CD4-positive, alpha-beta T cell (primary cell): ENCODE measurements around the gene CNIH4. TPM values are rescaled to one million over a fixed set of nuclear protein-coding genes. Genes with fewer than 3 reads are reported as not detected.
A peak's percentile ranks its signal among the peaks of the same experiment; 100 is the strongest.
"Not testable (repeated sequence)": the region's sequence is repeated elsewhere in the genome, so short reads cannot be mapped to it uniquely, and the experiment has no call there.

ENCODE experiments used
- ATAC-seq: fragments of 200-7000 bp; cut with Tn5 transposase; one replicate; pipeline ENCODE4 v1.10.0; 2022; ENCODE audit warnings: mild to moderate bottlenecking; ENCODE audit not compliant: poor library complexity
- CTCF ChIA-PET: fragments of 350-600 bp; sonication (Branson Sonifier 250); formaldehyde crosslinking; loops from one replicate; lab custom pipeline; 2021; ENCODE audit warnings: antibody characterized with exemption, inconsistent platforms; lab: Charles Lee
- POLR2A ChIA-PET: fragments of 350-600 bp; sonication (Branson Sonifier 250); formaldehyde crosslinking; loops from one replicate; lab custom pipeline; 2021; ENCODE audit warnings: antibody characterized with exemption, inconsistent platforms; lab: Charles Lee
- DNase-seq, 14 experiments: peaks; one replicate each; pipeline ENCODE4 v3.0.0-alpha.2; 2013 to 2020; ENCODE audit warnings: mixed read lengths in 2 of 14
- H3K27ac ChIP-seq, 2 donors: one replicate each; pipeline versions ENCODE4 v1.5.1 to v1.7.0; 2013; ENCODE audit warnings: low read length in 2 of 2, low read depth in 1 of 2, mild to moderate bottlenecking in 1 of 2
- H3K27me3 ChIP-seq, 2 experiments: 1 replicate in 1 of 2; 2 replicates in 1 of 2; pipeline versions ENCODE4 v1.6.1 to v1.7.0; 2013; ENCODE audit warnings: low read length in 2 of 2, control low read depth in 1 of 2, mild to moderate bottlenecking in 1 of 2, moderate library complexity in 1 of 2; ENCODE audit not compliant: insufficient read depth in 2 of 2, control insufficient read depth in 1 of 2
- H3K36me3 ChIP-seq: one replicate; pipeline ENCODE4 v1.6.1; 2013; ENCODE audit warnings: low read length, control low read depth; ENCODE audit not compliant: insufficient read depth
- H3K4me1 ChIP-seq: one replicate; pipeline ENCODE4 v1.6.1; 2013; ENCODE audit warnings: low read length, control low read depth; ENCODE audit not compliant: insufficient read depth
- H3K4me3 ChIP-seq: one replicate; pipeline ENCODE4 v1.5.1; 2013; ENCODE audit warnings: mild to moderate bottlenecking, low read length, moderate library complexity
- H3K9me3 ChIP-seq, 2 experiments: 1 replicate in 1 of 2; 2 replicates in 1 of 2; pipeline versions ENCODE4 v1.6.1 to v1.7.0; 2013; ENCODE audit warnings: low read length in 2 of 2, mild to moderate bottlenecking in 2 of 2, control low read depth in 1 of 2, moderate library complexity in 1 of 2; ENCODE audit not compliant: control insufficient read depth in 1 of 2, insufficient read depth in 1 of 2
- H3K27ac Mint-ChIP-seq: one replicate; pipeline ENCODE4 v1.8.0; 2020; ENCODE audit warnings: mixed read lengths
- H3K27me3 Mint-ChIP-seq: one replicate; pipeline ENCODE4 v1.8.0; 2021; ENCODE audit warnings: mixed read lengths
- H3K36me3 Mint-ChIP-seq: one replicate; pipeline ENCODE4 v1.8.0; 2021; ENCODE audit warnings: low read depth, mixed read lengths
- H3K4me1 Mint-ChIP-seq: one replicate; pipeline ENCODE4 v1.8.0; 2021; ENCODE audit warnings: low read depth, mixed read lengths
- H3K4me3 Mint-ChIP-seq: one replicate; pipeline ENCODE4 v1.8.0; 2020; ENCODE audit warnings: mild to moderate bottlenecking, mixed read lengths
- H3K9me3 Mint-ChIP-seq: one replicate; pipeline ENCODE4 v1.8.0; 2020; ENCODE audit warnings: mixed read lengths
- CTCF ChIP-seq: fragments of 200-600 bp; IDR thresholded peaks from one replicate; pipeline ENCODE4 v1.8.0; 2022; ENCODE audit warnings: antibody characterized with exemption, mild to moderate bottlenecking
- intact Hi-C, 2 experiments: fragments of 100-400 bp; cut with DNase I in 1 of 2; cut with micrococcal nuclease in 1 of 2; formaldehyde crosslinking; loops; one replicate each; pipeline versions ENCODE4 v1.15.1 to v1.9.0; 2023 to 2025; cut with DNase I, micrococcal nuclease
- total RNA-seq, 174 experiments: library from RNA in 2 of 174; stranded (reverse) in 2 of 174; gene quantifications; one replicate each; pipeline ENCODE4 v1.2.3 and lab custom pipeline; 2021 to 2026

CNIH4 gene
- total RNA-seq, 2 experiments from 2014 or later, result 31.2 to 33.6 TPM

GRCh38 chr1:224338150-224338838 is 18.4 kb upstream of the CNIH4 start:
- Histone ChIP-seq H3K36me3 (no peaks in the 10 kb centered on the region), H3K27me3 (no peaks in the 10 kb centered on the region), H3K4me3 (no peak overlapping the region), H3K27ac (no peak overlapping the region), H3K9me3 (peaks cover 2 to 7% of the 10 kb centered on the region in 2 experiments), H3K4me1 (peaks cover 6% of the 10 kb centered on the region)
- Mint-ChIP-seq H3K27ac (no peak overlapping the region), H3K4me1 (peaks cover 12% of the 10 kb centered on the region), H3K36me3 (peaks cover under 1% of the 10 kb centered on the region), H3K4me3 (no peak overlapping the region), H3K27me3 (no peaks in the 10 kb centered on the region), H3K9me3 (no peaks in the 10 kb centered on the region)
- intact Hi-C loops, result loop anchor here (10.0 kb wide), 2 partner anchors 343 to 523 kb away; no protein-coding TSS in a partner anchor
- ChIA-PET CTCF (no interaction called here), POLR2A (no interaction called here)
- no peak for ATAC-seq
- DNase-seq, result no peak
- no peak for TF ChIP-seq CTCF

- no peak overlapping the region for H3K27ac ChIP-seq
- intact Hi-C loops, result loop anchor here (10.0 kb wide), 2 partner anchors 345 to 525 kb away; no protein-coding TSS in a partner anchor
- H3K27me3 Mint-ChIP-seq, result no peaks in the 10 kb centered on the region
- no peaks in the 10 kb centered on the region for H3K27me3 ChIP-seq
- DNase-seq (no peak), ATAC-seq (no peak)
- no peak overlapping the region for H3K4me3 ChIP-seq
- H3K36me3 ChIP-seq, result no peaks in the 10 kb centered on the region
- H3K36me3 Mint-ChIP-seq, result peaks cover 5% of the 10 kb centered on the region
- TF ChIP-seq CTCF, result no peak
- no peak overlapping the region for H3K27ac Mint-ChIP-seq
- H3K4me1 Mint-ChIP-seq, result peaks cover 8% of the 10 kb centered on the region
- H3K4me1 ChIP-seq, result peaks cover 6% of the 10 kb centered on the region
- no peaks in the 10 kb centered on the region for H3K9me3 Mint-ChIP-seq
- peaks cover 15 to 20% of the 10 kb centered on the region in 2 experiments for H3K9me3 ChIP-seq
- H3K4me3 Mint-ChIP-seq, result no peak overlapping the region
- ChIA-PET CTCF (no interaction called here), POLR2A (no interaction called here)
Measured at GRCh38 chr1:224339442-224340033, 17.1 kb upstream of the CNIH4 start.

- H3K36me3 ChIP-seq, H3K27me3 Mint-ChIP-seq, H3K27me3 ChIP-seq, intact Hi-C loops, H3K4me1 ChIP-seq, H3K9me3 Mint-ChIP-seq, CTCF ChIA-PET, H3K36me3 Mint-ChIP-seq, H3K27ac Mint-ChIP-seq, H3K4me1 Mint-ChIP-seq, H3K27ac ChIP-seq: not testable (repeated sequence)
- DNase-seq, result peak; percentile 11 to 67 (median 36)
- ATAC-seq, result peak; percentile 77
- peaks cover 16 to 21% of the 10 kb centered on the region in 2 experiments for H3K9me3 ChIP-seq
- POLR2A ChIA-PET, result interaction anchor here (0.6 to 1.1 kb wide), 3 partner anchors 11 to 81 kb away, joined by 3 read pairs; partner anchors contain the start of gene NVL
- H3K4me3 Mint-ChIP-seq, result peak overlapping the region; percentile 78
- H3K4me3 ChIP-seq, result peak overlapping the region; percentile 68
Measured at GRCh38 chr1:224340453-224341384, 16.0 kb upstream of the CNIH4 start.
